PC-3 (cell line): ENCODE measurements around the gene NTN3.

Experiments
- CTCF ChIP-seq: fragments of 300-600 bp; sonication (generic); conservative IDR thresholded peaks from 2 replicates; pipeline ENCODE4 v1.5.1; 2017; ENCODE audit warnings: antibody characterized with exemption, low read depth, mild to moderate bottlenecking, low read length
- EZH2phosphoT487 ChIP-seq: fragments of 300-600 bp; sonication (generic); IDR thresholded peaks from 2 replicates; pipeline ENCODE4 v1.6.1; 2018; ENCODE audit warnings: mild to moderate bottlenecking, antibody characterized with exemption, low read length, borderline replicate concordance

GRCh38 chr16:2474877-2475412, 3.8 kb downstream of the NTN3 start, which contains the start of gene TBC1D24:
- TF ChIP-seq CTCF (no peak), EZH2phosphoT487 (no peak)
